Right atrium auricular region (tissue), 2 donors: ENCODE measurements around the gene GNG10. TPM values are rescaled to one million over a fixed set of nuclear protein-coding genes. Genes with fewer than 3 reads are reported as not detected.

Experiments used
- DNase-seq: peaks from one replicate; pipeline ENCODE4 v3.0.0-alpha.2; 2019; ENCODE audit warnings: low spot score
- H3K27ac ChIP-seq, 2 donors: fragments of 200-600 bp; sonication (generic); 1 replicate in 1 of 2; 2 replicates in 1 of 2; pipeline ENCODE4 v1.5.1; 2016 to 2019
- H3K27me3 ChIP-seq, 2 donors: fragments of 200-600 bp; sonication (generic); one replicate each; pipeline versions ENCODE4 v1.5.1 to v1.6.0; 2017 to 2019
- H3K36me3 ChIP-seq: fragments of 200-600 bp; sonication (generic); one replicate; pipeline ENCODE4 v1.5.1; 2016
- H3K4me1 ChIP-seq, 2 donors: fragments of 200-600 bp; sonication (generic); one replicate each; pipeline versions ENCODE4 v1.5.1 to v1.6.0; 2017 to 2019
- H3K4me3 ChIP-seq, 2 donors: fragments of 200-600 bp; sonication (generic); 1 replicate in 1 of 2; 2 replicates in 1 of 2; pipeline ENCODE4 v1.5.1; 2017 to 2019; ENCODE audit warnings: mild to moderate bottlenecking in 1 of 2, moderate library complexity in 1 of 2
- H3K9me3 ChIP-seq, 2 donors: fragments of 200-600 bp; sonication (generic); one replicate each; pipeline ENCODE4 v1.5.1; 2019
- total RNA-seq, 2 donors: library from RNA; depleted of rRNA; stranded (reverse); fragments of >200 nt; gene quantifications; one replicate each; pipeline ENCODE4 v1.1.0, GENCODE V29; 2016
- TF ChIP-seq, protein P1 (sequence below), 2 donors: fragments of 200-600 bp; sonication (generic); IDR thresholded peaks; one replicate each; pipeline ENCODE4 v1.5.1; 2019; ENCODE audit warnings: antibody characterized with exemption in 2 of 2

The GNG10 gene
- total RNA-seq, 2 donors from 2014 or later: 44.5 to 45.1 TPM

DNA sequence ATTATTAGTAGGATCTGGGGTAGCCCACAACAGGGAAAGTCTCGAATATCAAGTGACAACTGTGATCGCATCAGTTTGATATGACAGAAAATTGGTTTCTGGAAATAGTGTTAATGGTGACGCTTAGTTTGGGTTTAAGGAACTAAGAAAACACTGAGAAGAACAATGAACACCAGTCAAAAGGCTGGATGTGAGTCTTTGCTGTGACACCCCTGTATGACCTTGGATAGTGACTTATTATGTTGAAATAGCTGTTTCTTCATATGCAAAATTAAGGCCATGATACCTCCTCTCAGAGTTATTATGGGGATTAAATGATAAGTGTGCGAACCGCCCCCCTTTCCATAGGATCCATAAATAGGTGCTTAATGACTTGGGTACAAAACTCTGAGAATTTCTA is 29.3 kb upstream of the GNG10 start:
- peaks cover 0 to 34% of the 10 kb centered on the region in 2 donors for H3K4me1 ChIP-seq
- H3K27me3 ChIP-seq: no peaks in the 10 kb centered on the region
- DNase-seq: no peak
- peak overlapping the region; percentile 86 to 88 for H3K27ac ChIP-seq
- TF ChIP-seq, protein P1, sequence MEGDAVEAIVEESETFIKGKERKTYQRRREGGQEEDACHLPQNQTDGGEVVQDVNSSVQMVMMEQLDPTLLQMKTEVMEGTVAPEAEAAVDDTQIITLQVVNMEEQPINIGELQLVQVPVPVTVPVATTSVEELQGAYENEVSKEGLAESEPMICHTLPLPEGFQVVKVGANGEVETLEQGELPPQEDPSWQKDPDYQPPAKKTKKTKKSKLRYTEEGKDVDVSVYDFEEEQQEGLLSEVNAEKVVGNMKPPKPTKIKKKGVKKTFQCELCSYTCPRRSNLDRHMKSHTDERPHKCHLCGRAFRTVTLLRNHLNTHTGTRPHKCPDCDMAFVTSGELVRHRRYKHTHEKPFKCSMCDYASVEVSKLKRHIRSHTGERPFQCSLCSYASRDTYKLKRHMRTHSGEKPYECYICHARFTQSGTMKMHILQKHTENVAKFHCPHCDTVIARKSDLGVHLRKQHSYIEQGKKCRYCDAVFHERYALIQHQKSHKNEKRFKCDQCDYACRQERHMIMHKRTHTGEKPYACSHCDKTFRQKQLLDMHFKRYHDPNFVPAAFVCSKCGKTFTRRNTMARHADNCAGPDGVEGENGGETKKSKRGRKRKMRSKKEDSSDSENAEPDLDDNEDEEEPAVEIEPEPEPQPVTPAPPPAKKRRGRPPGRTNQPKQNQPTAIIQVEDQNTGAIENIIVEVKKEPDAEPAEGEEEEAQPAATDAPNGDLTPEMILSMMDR (IDR thresholded peaks at IDR 0.05): no peak
- peak overlapping the region; percentile 69 to 84 for H3K4me3 ChIP-seq
- H3K9me3 ChIP-seq: no peaks in the 10 kb centered on the region
- no peaks in the 10 kb centered on the region for H3K36me3 ChIP-seq

DNA sequence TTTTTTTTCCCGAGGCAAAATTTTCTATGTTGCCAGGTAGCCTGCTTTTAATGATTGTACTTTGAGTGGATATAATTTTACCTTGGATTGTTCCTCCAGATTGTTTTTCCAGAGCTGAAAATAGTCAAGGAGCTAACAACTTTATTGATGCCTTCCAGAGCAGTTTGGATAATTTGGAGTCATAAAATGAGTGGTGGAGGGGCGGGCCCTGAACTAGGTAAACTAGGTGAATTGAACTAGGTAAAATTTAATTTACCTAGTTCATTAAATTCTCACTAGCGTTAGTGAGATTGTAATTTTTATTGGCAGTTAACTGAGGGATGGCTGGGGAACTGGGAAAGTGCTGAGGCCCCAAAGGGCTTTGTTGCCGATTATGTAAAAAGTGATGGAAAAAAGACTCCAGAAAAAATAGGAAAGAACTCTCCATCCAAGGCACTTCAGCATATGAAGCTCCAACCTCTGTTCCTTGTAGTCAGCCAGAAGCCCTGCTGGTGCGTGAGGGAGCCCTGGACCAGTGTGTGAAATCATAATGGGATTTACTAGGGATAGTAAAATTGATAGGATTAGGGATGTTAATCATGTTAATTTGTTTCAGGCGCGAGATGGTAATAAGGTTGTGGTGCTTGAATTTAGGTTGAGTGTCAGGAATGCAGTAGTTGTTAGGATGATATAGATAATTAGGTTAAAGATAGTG is 28.6 kb upstream of the GNG10 start:
- H3K4me1 ChIP-seq: peaks cover 0 to 34% of the 10 kb centered on the region in 2 donors
- H3K27ac ChIP-seq: no peak overlapping the region
- no peaks in the 10 kb centered on the region for H3K9me3 ChIP-seq
- no peak for DNase-seq
- TF ChIP-seq, protein P1 (IDR thresholded peaks at IDR 0.05): no peak
- H3K36me3 ChIP-seq: no peaks in the 10 kb centered on the region
- H3K4me3 ChIP-seq: no peak overlapping the region
- no peaks in the 10 kb centered on the region for H3K27me3 ChIP-seq

DNA sequence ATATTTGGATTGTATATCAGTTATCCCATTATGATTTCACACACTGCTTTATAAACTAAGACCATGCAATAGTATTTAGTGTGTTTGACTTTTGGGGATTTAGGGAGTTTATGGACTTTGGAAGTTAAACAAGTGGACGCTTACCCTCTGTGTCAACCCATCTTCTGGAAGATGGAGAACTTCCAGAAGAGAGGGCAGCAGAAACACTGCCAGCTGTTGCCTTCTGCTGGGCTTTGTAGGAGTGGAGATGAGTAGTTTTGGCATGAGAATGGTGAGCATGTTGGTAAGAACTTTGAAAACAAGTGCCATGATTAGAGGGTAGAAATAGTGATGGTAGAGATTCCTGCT is 28.0 kb upstream of the GNG10 start:
- no peak for DNase-seq
- no peak overlapping the region for H3K4me3 ChIP-seq
- no peaks in the 10 kb centered on the region for H3K36me3 ChIP-seq
- H3K9me3 ChIP-seq: no peaks in the 10 kb centered on the region
- TF ChIP-seq, protein P1 (IDR thresholded peaks at IDR 0.05): no peak
- no peaks in the 10 kb centered on the region for H3K27me3 ChIP-seq
- peaks cover 0 to 34% of the 10 kb centered on the region in 2 donors for H3K4me1 ChIP-seq
- H3K27ac ChIP-seq: no peak overlapping the region

DNA sequence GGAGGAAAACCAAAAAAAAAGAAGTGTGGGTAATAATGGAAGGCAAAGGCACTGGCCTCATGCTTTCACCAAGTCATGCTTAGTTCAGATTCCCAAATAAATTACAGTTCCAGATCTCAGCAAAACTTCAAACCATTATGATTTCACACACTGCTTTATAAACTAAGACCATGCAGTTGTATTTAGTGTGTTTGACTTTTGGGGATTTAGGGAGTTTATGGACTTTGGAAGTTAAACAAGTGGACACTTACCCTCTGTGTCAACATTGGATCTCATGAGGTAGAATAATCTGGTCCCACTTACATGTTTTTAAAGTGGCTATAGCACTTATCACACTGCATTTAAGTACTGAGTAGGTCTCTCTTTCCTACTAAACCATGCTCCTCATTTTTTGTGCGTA is 26.5 kb upstream of the GNG10 start:
- Histone ChIP-seq H3K27ac (no peak overlapping the region), H3K4me3 (no peak overlapping the region), H3K36me3 (no peaks in the 10 kb centered on the region), H3K27me3 (no peaks in the 10 kb centered on the region), H3K4me1 (peaks cover 0 to 34% of the 10 kb centered on the region in 2 donors), H3K9me3 (no peaks in the 10 kb centered on the region)
- TF ChIP-seq, protein P1 (IDR thresholded peaks at IDR 0.05): no peak
- DNase-seq: no peak

DNA sequence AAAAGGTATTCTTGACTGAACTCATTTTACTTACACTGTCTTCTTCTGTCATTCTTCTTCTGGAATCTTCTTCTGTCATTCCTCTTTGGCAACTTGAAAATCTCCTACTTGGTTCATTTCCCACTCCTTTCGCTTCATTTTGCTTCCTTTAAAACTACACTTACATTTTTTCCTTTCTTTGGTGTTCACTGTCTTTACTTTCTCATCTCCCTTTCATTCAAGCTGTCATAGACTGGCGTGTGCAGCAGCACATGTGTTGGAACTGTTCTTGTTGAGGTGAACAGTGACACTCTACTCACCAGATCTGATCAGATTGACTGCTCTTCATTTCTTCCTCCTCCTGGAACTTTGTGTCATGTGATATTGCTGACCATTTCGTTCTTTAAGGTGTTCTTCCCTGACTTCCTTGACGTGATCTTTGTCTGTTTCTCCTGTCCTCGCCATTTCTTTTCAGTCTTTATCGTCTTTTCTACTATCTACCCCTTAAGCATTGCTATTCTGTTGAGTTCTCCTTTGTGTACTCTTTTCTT is 23.9 kb upstream of the GNG10 start:
- Histone ChIP-seq H3K4me3 (no peak overlapping the region), H3K27ac (no peak overlapping the region), H3K36me3 (no peaks in the 10 kb centered on the region), H3K4me1 (peaks cover 0 to 19% of the 10 kb centered on the region in 2 donors), H3K27me3 (no peaks in the 10 kb centered on the region), H3K9me3 (no peaks in the 10 kb centered on the region)
- TF ChIP-seq, protein P1 (IDR thresholded peaks at IDR 0.05): no peak
- no peak for DNase-seq
